Stimulated activated CD4-positive, alpha-beta T cell treated with anti-CD3 and anti-CD28 coated beads, Interleukin-2, amount 100 ng/mL, for 24 hours (primary cell): ENCODE results near the gene AZI2.

Experiments
- DNase-seq, 2 donors: peaks; one replicate each; pipeline ENCODE4 v3.0.0-alpha.2; 2020

AZI2 gene

GRCh38 chr3:28348629-28349468 lies at the start of gene AZI2, which contains the start of gene ZCWPW2:
AZI2 (minus strand) TSS chr3:28348824; CDS start chr3:28340617, 8,207 bp downstream.
ZCWPW2 (plus strand) TSS chr3:28348721; CDS start chr3:28413069, 64,348 bp downstream.
- DNase-seq = peak; percentile 94

- no peak for DNase-seq
Observed at GRCh38 chr3:28388978-28389377, 40.4 kb upstream of the AZI2 start.

GRCh38 chr3:28386049-28386448 lies 37.4 kb upstream of the AZI2 start:
- no peak for DNase-seq

GRCh38 chr3:28376424-28376823 lies 27.8 kb upstream of the AZI2 start:
- DNase-seq = no peak

- DNase-seq = no peak
Observed at GRCh38 chr3:28349469-28350000, 911 bp upstream of the AZI2 start.

GRCh38 chr3:28348265-28348628 lies 377 bp downstream of the AZI2 start:
- DNase-seq = no peak

GRCh38 chr3:28347374-28348264 lies 1.0 kb downstream of the AZI2 start:
- no peak for DNase-seq

- DNase-seq = no peak
Observed at GRCh38 chr3:28345690-28346089, 2.9 kb downstream of the AZI2 start.

- DNase-seq = no peak
Observed at GRCh38 chr3:28343144-28343543, 5.5 kb downstream of the AZI2 start.

- DNase-seq = no peak
Observed at GRCh38 chr3:28337230-28337629, 11.4 kb downstream of the AZI2 start.

GRCh38 chr3:28335246-28335645 lies 13.4 kb downstream of the AZI2 start:
- no peak for DNase-seq

- no peak for DNase-seq
Observed at GRCh38 chr3:28334552-28334951, 14.1 kb downstream of the AZI2 start.

- DNase-seq = no peak
Observed at GRCh38 chr3:28328188-28329151, 20.2 kb downstream of the AZI2 start.

- peak in 1 of 2 donors; percentile 28 for DNase-seq
Observed at GRCh38 chr3:28326458-28326926, 22.1 kb downstream of the AZI2 start.

GRCh38 chr3:28322464-28322863 lies 26.2 kb downstream of the AZI2 start:
- DNase-seq = no peak

- DNase-seq = no peak
Observed at GRCh38 chr3:28320981-28321380, 27.6 kb downstream of the AZI2 start.

- peak in 1 of 2 donors; percentile 26 for DNase-seq
Observed at GRCh38 chr3:28317438-28318022, 31.1 kb downstream of the AZI2 start.

- DNase-seq = no peak
Observed at GRCh38 chr3:28316226-28316625, 32.4 kb downstream of the AZI2 start.

- DNase-seq = no peak
Observed at GRCh38 chr3:28315711-28316110, 32.9 kb downstream of the AZI2 start.

GRCh38 chr3:28308196-28308595 lies 40.4 kb downstream of the AZI2 start:
- DNase-seq = no peak

GRCh38 chr3:28301688-28302087 lies 46.9 kb downstream of the AZI2 start:
- DNase-seq = no peak
